ENCODE results near the gene LSM12. TPM values are rescaled to one million over a fixed set of nuclear protein-coding genes. Genes with fewer than 3 reads are reported as not detected.

The LSM12 gene
- total RNA-seq, 1 experiment from 2014 or later = 52.5 TPM

DNA sequence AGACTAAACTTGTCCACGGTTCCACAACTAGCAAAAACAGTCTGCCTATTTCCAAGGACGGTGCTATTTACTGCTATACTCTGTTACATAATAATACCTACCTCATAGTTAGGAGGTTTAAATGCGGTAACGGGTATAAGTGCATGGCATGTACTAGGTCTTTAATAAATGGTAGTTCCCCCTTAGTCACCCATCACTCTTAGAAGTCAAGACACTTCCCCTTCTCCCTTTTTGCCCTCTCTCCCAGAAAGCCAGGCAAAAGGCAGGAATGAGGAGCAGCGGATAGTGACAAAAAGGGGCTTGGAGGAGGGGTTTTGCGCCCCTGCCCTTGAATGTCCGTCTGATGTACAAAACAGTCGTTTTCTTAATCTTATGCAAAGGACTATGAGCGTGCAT is 1.1 kb upstream of the LSM12 start:
- BruUV-seq (replicated peaks) = no TSS peak
- CTCF ChIA-PET = no interaction called here
- POLR2A ChIA-PET (ENCODE audit: low non-redundant PET) = no interaction called here

DNA sequence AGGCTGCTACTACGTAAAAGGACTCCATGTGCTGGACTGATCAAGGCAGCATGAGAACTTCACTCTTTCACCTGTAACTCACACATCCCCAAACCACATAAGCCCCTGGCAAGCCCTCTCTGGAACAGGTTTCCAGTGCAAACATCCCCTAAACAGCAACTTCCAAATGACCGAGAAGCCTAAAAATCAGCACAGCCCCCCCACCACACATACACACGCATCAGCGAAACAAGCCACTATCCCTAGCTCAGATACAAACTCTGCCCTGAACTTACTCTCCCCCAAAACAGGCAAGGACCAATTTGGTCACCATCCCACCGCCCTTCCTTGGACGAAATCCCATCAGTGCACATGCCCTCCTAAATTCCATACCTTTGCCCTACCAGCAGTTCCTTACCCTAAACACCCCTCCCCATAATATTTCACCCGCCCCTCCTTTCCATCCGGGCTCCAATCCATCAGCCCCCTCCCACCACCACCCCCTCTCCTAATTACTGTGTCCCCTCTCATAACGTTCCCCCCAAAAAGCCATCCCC is 735 bp downstream of the LSM12 start:
- Histone ChIP-seq H3K4me3 (ENCODE audit: low read depth, low read length, poor library complexity, severe bottlenecking) (peak overlapping the region; percentile 78), H3K36me3 (ENCODE audit: insufficient read depth, low read length, poor library complexity, severe bottlenecking) (peaks cover 2% of the 10 kb centered on the region), H3K4me1 (ENCODE audit: insufficient read depth, low read length, poor library complexity, severe bottlenecking) (peaks cover 5% of the 10 kb centered on the region), H3K27me3 (replicated peaks; ENCODE audit: insufficient read depth, low read depth, low read length, poor library complexity) (no peaks in the 10 kb centered on the region), H3K27ac (ENCODE audit: low read depth, low read length, poor library complexity, severe bottlenecking) (peak overlapping the region; percentile 88), H3K9me3 (ENCODE audit: low read depth, low read length, poor library complexity, severe bottlenecking) (no peaks in the 10 kb centered on the region)
- no TSS peak for BruUV-seq (replicated peaks)
- CTCF ChIA-PET = no interaction called here
- intact Hi-C loops (cut with micrococcal nuclease; ENCODE audit: unreplicated experiment) = loop anchor here (1.0 kb wide), 1 partner anchor 46 kb away; no protein-coding TSS in a partner anchor
- POLR2A ChIA-PET (ENCODE audit: low non-redundant PET) = no interaction called here
- TF ChIP-seq, protein P1, sequence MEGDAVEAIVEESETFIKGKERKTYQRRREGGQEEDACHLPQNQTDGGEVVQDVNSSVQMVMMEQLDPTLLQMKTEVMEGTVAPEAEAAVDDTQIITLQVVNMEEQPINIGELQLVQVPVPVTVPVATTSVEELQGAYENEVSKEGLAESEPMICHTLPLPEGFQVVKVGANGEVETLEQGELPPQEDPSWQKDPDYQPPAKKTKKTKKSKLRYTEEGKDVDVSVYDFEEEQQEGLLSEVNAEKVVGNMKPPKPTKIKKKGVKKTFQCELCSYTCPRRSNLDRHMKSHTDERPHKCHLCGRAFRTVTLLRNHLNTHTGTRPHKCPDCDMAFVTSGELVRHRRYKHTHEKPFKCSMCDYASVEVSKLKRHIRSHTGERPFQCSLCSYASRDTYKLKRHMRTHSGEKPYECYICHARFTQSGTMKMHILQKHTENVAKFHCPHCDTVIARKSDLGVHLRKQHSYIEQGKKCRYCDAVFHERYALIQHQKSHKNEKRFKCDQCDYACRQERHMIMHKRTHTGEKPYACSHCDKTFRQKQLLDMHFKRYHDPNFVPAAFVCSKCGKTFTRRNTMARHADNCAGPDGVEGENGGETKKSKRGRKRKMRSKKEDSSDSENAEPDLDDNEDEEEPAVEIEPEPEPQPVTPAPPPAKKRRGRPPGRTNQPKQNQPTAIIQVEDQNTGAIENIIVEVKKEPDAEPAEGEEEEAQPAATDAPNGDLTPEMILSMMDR (conservative IDR thresholded peaks at IDR 0.05; ENCODE audit: low read depth, low read length) = no peak
- no peak for TF ChIP-seq EZH2 (IDR thresholded peaks at IDR 0.05; ENCODE audit: borderline replicate concordance, low read depth, low read length, poor library complexity, severe bottlenecking)
- DNase-seq (ENCODE audit: low spot score) = no peak

More for the DNA sequence above, 1.1 kb upstream of the LSM12 start:
- H3K9me3 ChIP-seq (ENCODE audit: low read depth, low read length, poor library complexity, severe bottlenecking) = no peaks in the 10 kb centered on the region
- TF ChIP-seq, protein P1 (conservative IDR thresholded peaks at IDR 0.05; ENCODE audit: low read depth, low read length) = no peak
- TF ChIP-seq EZH2 (IDR thresholded peaks at IDR 0.05; ENCODE audit: borderline replicate concordance, low read depth, low read length, poor library complexity, severe bottlenecking) = no peak
- no peaks in the 10 kb centered on the region for H3K27me3 ChIP-seq (replicated peaks; ENCODE audit: insufficient read depth, low read depth, low read length, poor library complexity)
- intact Hi-C loops (cut with micrococcal nuclease; ENCODE audit: unreplicated experiment) = no loop called here
- no peak for DNase-seq (ENCODE audit: low spot score)
- no peak overlapping the region for H3K27ac ChIP-seq (ENCODE audit: low read depth, low read length, poor library complexity, severe bottlenecking)
- peaks cover 8% of the 10 kb centered on the region for H3K4me1 ChIP-seq (ENCODE audit: insufficient read depth, low read length, poor library complexity, severe bottlenecking)
- H3K36me3 ChIP-seq (ENCODE audit: insufficient read depth, low read length, poor library complexity, severe bottlenecking) = no peaks in the 10 kb centered on the region
- H3K4me3 ChIP-seq (ENCODE audit: low read depth, low read length, poor library complexity, severe bottlenecking) = no peak overlapping the region

DNA sequence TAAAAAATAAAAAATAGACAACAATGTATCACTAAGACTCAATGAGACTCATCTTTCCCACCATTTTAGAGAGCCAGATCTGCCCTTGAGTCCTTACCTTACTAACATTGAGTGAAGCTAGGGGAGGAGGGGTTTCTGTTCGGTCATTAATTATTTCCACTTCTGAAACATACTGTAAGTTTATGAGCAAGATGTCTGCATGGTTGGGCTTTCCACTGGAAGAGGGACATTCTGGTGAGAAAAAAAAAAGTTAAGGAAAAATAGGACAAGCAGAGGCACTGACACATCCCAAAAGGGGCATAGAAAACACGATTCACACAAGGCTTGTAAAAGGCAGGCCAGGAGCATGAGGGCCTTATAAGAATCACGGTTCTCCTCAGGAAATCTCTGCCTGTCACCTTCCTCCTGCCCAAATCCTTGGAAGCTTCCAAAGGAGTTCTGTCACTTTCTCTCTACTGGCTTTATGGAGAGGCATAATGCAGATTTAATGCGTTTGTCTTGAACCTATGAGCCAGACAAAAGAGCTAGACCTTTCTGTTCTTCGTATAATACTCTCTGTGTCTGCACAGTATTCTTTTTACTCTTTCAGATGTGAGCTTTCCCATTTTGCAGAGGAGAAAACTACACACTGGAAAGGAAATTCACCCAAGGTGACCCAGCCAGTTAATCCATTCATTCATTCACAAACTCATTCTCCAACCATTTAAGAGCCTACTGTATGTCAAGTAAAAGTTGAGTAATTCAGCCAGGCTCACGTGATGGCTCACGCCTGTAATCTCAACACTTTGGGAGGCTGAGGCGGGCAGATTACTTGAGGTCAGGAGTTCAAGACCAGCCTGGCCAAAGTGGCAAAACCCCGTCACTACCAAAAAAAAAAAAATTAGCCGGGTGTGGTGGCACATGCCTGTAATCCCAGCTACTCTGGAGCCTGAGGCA is 2.5 kb downstream of the LSM12 start:
- CTCF ChIA-PET = no interaction called here
- H3K4me3 ChIP-seq (ENCODE audit: low read depth, low read length, poor library complexity, severe bottlenecking) = no peak overlapping the region
- H3K4me1 ChIP-seq (ENCODE audit: insufficient read depth, low read length, poor library complexity, severe bottlenecking) = peaks cover 5% of the 10 kb centered on the region
- H3K9me3 ChIP-seq (ENCODE audit: low read depth, low read length, poor library complexity, severe bottlenecking) = no peaks in the 10 kb centered on the region
- no peak for TF ChIP-seq EZH2 (IDR thresholded peaks at IDR 0.05; ENCODE audit: borderline replicate concordance, low read depth, low read length, poor library complexity, severe bottlenecking)
- TF ChIP-seq, protein P1 (conservative IDR thresholded peaks at IDR 0.05; ENCODE audit: low read depth, low read length) = no peak
- H3K27me3 ChIP-seq (replicated peaks; ENCODE audit: insufficient read depth, low read depth, low read length, poor library complexity) = no peaks in the 10 kb centered on the region
- peak overlapping the region; percentile 47 for H3K27ac ChIP-seq (ENCODE audit: low read depth, low read length, poor library complexity, severe bottlenecking)
- peaks cover 11% of the 10 kb centered on the region for H3K36me3 ChIP-seq (ENCODE audit: insufficient read depth, low read length, poor library complexity, severe bottlenecking)
- no peak for DNase-seq (ENCODE audit: low spot score)
- no TSS peak for BruUV-seq (replicated peaks)
- POLR2A ChIA-PET (ENCODE audit: low non-redundant PET) = interaction anchor here (0.7 kb wide), 1 partner anchor 23 kb away, joined by 3 read pairs; no protein-coding TSS in a partner anchor
- intact Hi-C loops (cut with micrococcal nuclease; ENCODE audit: unreplicated experiment) = no loop called here
